Neural cell (in vitro differentiated cells): ENCODE results near the gene CRTC3. TPM values are rescaled to one million over a fixed set of nuclear protein-coding genes. Genes with fewer than 3 reads are reported as not detected.

Source experiments
- H2AFZ ChIP-seq: fragments of 200-600, 300-800 bp; sonication (generic), shearing (Covaris generic); 2 replicates; pipeline ENCODE4 v1.6.0; 2014; ENCODE audit warnings: low read depth, mild to moderate bottlenecking, antibody characterized with exemption, low read length, moderate library complexity
- H3F3A ChIP-seq: fragments of 200-600 bp; shearing (Covaris generic); 2 replicates; pipeline ENCODE4 v1.6.1; 2016; ENCODE audit warnings: mild to moderate bottlenecking, moderate library complexity, mixed read lengths, antibody characterized with exemption, low read length; ENCODE audit not compliant: insufficient read depth, poor library complexity, severe bottlenecking
- H3K27ac ChIP-seq: fragments of 200-600, 300-800 bp; sonication (generic), shearing (Covaris generic); 2 replicates; pipeline ENCODE4 v1.5.1; 2014; ENCODE audit warnings: mild to moderate bottlenecking, low read length, moderate library complexity
- H3K27me3 ChIP-seq: fragments of 300-800, 200-600 bp; sonication (generic), shearing (Covaris generic); 2 replicates; pipeline ENCODE4 v1.6.0; 2014; ENCODE audit warnings: mild to moderate bottlenecking, low read depth, low read length, moderate library complexity; ENCODE audit not compliant: insufficient read depth
- H3K36me3 ChIP-seq: fragments of 300-800, 200-600 bp; sonication (generic), shearing (Covaris generic); 2 replicates; pipeline ENCODE4 v1.5.1; 2014; ENCODE audit warnings: mild to moderate bottlenecking, antibody characterized with exemption, low read length, moderate library complexity; ENCODE audit not compliant: insufficient read depth
- H3K4me2 ChIP-seq: fragments of 300-800, 200-600 bp; sonication (generic), shearing (Covaris generic); 2 replicates; pipeline ENCODE4 v1.6.0; 2014; ENCODE audit warnings: mild to moderate bottlenecking, low read length
- H3K4me3 ChIP-seq: fragments of 300-800, 200-600 bp; sonication (generic), shearing (Covaris generic); 2 replicates; pipeline ENCODE4 v1.5.1; 2014; ENCODE audit warnings: mild to moderate bottlenecking, low read length, moderate library complexity
- H3K79me2 ChIP-seq: fragments of 200-600 bp; shearing (Covaris generic); replicated peaks from 2 replicates; pipeline ENCODE4 v1.6.0; 2014; ENCODE audit warnings: mild to moderate bottlenecking, low read length, moderate library complexity; ENCODE audit not compliant: insufficient read depth
- H3K9ac ChIP-seq: fragments of 300-800, 200-600 bp; sonication (generic), shearing (Covaris generic); 2 replicates; pipeline ENCODE4 v1.6.1; 2016; ENCODE audit warnings: mild to moderate bottlenecking, low read length, mixed read lengths
- H3K9me2 ChIP-seq: fragments of 200-600 bp; shearing (Covaris generic); 2 replicates; pipeline ENCODE4 v1.6.1; 2016; ENCODE audit warnings: mild to moderate bottlenecking, low read length, mixed read lengths; ENCODE audit not compliant: insufficient read depth
- H3K9me3 ChIP-seq: fragments of 200-600, 300-800 bp; sonication (generic), shearing (Covaris generic); 2 replicates; pipeline ENCODE4 v1.6.1; 2016; ENCODE audit warnings: mild to moderate bottlenecking, mixed run types, low read length, moderate library complexity, mixed read lengths
- H4K20me1 ChIP-seq: fragments of 200-600 bp; shearing (Covaris generic); 2 replicates; pipeline ENCODE4 v1.6.1; 2016; ENCODE audit warnings: mild to moderate bottlenecking, mixed run types; ENCODE audit not compliant: insufficient read depth
- CTCF ChIP-seq: fragments of 450-650 bp; IDR thresholded peaks from 2 replicates; pipeline ENCODE4 v1.5.1; 2014; ENCODE audit warnings: antibody characterized with exemption, mild to moderate bottlenecking, moderate library complexity; ENCODE audit not compliant: poor library complexity, severe bottlenecking
- EP300 ChIP-seq: fragments of 450-650 bp; conservative IDR thresholded peaks from 2 replicates; pipeline ENCODE4 v1.6.1; 2014; ENCODE audit warnings: antibody characterized with exemption, mild to moderate bottlenecking, moderate library complexity; ENCODE audit not compliant: poor library complexity, severe bottlenecking
- EZH2 ChIP-seq: fragments of 200-600, 300-800 bp; shearing (Covaris generic), sonication (generic); IDR thresholded peaks from 2 replicates; pipeline ENCODE4 v1.6.1; 2014; ENCODE audit warnings: antibody characterized with exemption, low read length, borderline replicate concordance, mild to moderate bottlenecking; ENCODE audit not compliant: insufficient read depth, poor library complexity, severe bottlenecking
- MXI1 ChIP-seq: fragments of 450-650 bp; conservative IDR thresholded peaks from 2 replicates; pipeline ENCODE4 v1.6.1; 2014; ENCODE audit warnings: antibody characterized with exemption, mild to moderate bottlenecking; ENCODE audit not compliant: poor library complexity, severe bottlenecking
- POLR2AphosphoS5 ChIP-seq: IDR thresholded peaks from 2 replicates; pipeline ENCODE4 v1.6.1; 2012
- RAD21 ChIP-seq: fragments of 450-650 bp; conservative IDR thresholded peaks from 2 replicates; pipeline ENCODE4 v1.6.1; 2014; ENCODE audit warnings: antibody characterized with exemption, mild to moderate bottlenecking, moderate library complexity
- REST ChIP-seq: IDR thresholded peaks from 2 replicates; pipeline ENCODE4 v1.6.1; 2012; ENCODE audit warnings: borderline replicate concordance
- SMC3 ChIP-seq: fragments of 450-650 bp; conservative IDR thresholded peaks from 2 replicates; pipeline ENCODE4 v1.6.1; 2014; ENCODE audit warnings: antibody characterized with exemption, mild to moderate bottlenecking, moderate library complexity; ENCODE audit not compliant: poor library complexity
- TAF1 ChIP-seq: IDR thresholded peaks from 2 replicates; pipeline ENCODE4 v1.6.1; 2012; ENCODE audit warnings: low read depth
- polyA plus RNA-seq: library from polyadenylated mRNA; depleted of rRNA; stranded (reverse); fragments of >200 nt; gene quantifications from 2 replicates; pipeline ENCODE4 v1.2.3, GENCODE V29; 2014

The CRTC3 gene
- polyA plus RNA-seq, 1 donor from 2014 or later, result 5.5 TPM

- TF ChIP-seq CTCF, result no peak
- no peak for TF ChIP-seq TAF1
- no peak for TF ChIP-seq RAD21
- no peak for TF ChIP-seq EP300
- no peak for TF ChIP-seq EZH2
- TF ChIP-seq POLR2AphosphoS5, result no peak
- no peak for TF ChIP-seq SMC3
- TF ChIP-seq REST, result no peak
- TF ChIP-seq MXI1, result no peak
- H4K20me1 ChIP-seq, result no peaks in the 10 kb centered on the region
- H3K27me3 ChIP-seq, result no peaks in the 10 kb centered on the region
- no peak overlapping the region for H3K4me3 ChIP-seq
- no peaks in the 10 kb centered on the region for H3K79me2 ChIP-seq
- no peak overlapping the region for H2AFZ ChIP-seq
- no peak overlapping the region for H3K9ac ChIP-seq
- H3K36me3 ChIP-seq, result no peaks in the 10 kb centered on the region
- no peaks in the 10 kb centered on the region for H3K9me3 ChIP-seq
- no peak overlapping the region for H3K4me2 ChIP-seq
- H3K27ac ChIP-seq, result no peak overlapping the region
- no peaks in the 10 kb centered on the region for H3K9me2 ChIP-seq
- no peaks in the 10 kb centered on the region for H3F3A ChIP-seq
These were observed 62.6 kb downstream of the CRTC3 start for GRCh38 chr15:90592131-90592881.

GRCh38 chr15:90593499-90594158 is 63.9 kb downstream of the CRTC3 start:
- Histone ChIP-seq H3K9me2 (no peaks in the 10 kb centered on the region), H2AFZ (no peak overlapping the region), H3K4me3 (no peak overlapping the region)

More at GRCh38 chr15:90593499-90594158, 63.9 kb downstream of the CRTC3 start:
- H3K27me3 ChIP-seq, result no peaks in the 10 kb centered on the region
- no peaks in the 10 kb centered on the region for H4K20me1 ChIP-seq
- H3K4me2 ChIP-seq, result no peak overlapping the region
- no peaks in the 10 kb centered on the region for H3F3A ChIP-seq
- no peak overlapping the region for H3K27ac ChIP-seq
- TF ChIP-seq RAD21, result no peak
- no peak for TF ChIP-seq POLR2AphosphoS5
- no peak for TF ChIP-seq EZH2
- TF ChIP-seq TAF1, result no peak
- no peak for TF ChIP-seq REST
- TF ChIP-seq MXI1, result no peak
- no peak for TF ChIP-seq CTCF
- TF ChIP-seq SMC3, result no peak
- TF ChIP-seq EP300, result no peak
- no peak overlapping the region for H3K9ac ChIP-seq
- no peaks in the 10 kb centered on the region for H3K36me3 ChIP-seq
- H3K9me3 ChIP-seq, result no peaks in the 10 kb centered on the region
- no peaks in the 10 kb centered on the region for H3K79me2 ChIP-seq
